ENCODE data around the gene FKBP5. TPM values are rescaled to one million over a fixed set of nuclear protein-coding genes. Genes with fewer than 3 reads are reported as not detected.

Gene FKBP5
- total and polyA plus RNA-seq, 2 donors (not counting 1 experiment from before 2014, with no cell fraction given) = 2.8 to 7.4 TPM

GRCh38 chr6:35679399-35679798 is 9.3 kb downstream of the FKBP5 start:
- peaks cover 4% of the 10 kb centered on the region for H3K79me2 ChIP-seq (ENCODE audit: control insufficient read depth, insufficient read depth, low read length)
- TF ChIP-seq EZH2 (IDR thresholded peaks at IDR 0.05; ENCODE audit: borderline replicate concordance, insufficient read depth, low read depth, low read length, poor library complexity, severe bottlenecking) (no peak), CTCF (IDR thresholded peaks at IDR 0.05) (no peak)
- intact Hi-C loops (cut with micrococcal nuclease) = loop anchor here (5.0 kb wide), 1 partner anchor 97 kb away; no protein-coding TSS in a partner anchor
- H3K4me3 ChIP-seq (ENCODE audit: control extremely low read depth in 1 of 5, extremely low read depth in 1 of 5, insufficient read depth in 1 of 5, low read depth in 2 of 5, low read length in 4 of 5) = no peak overlapping the region
- ChIA-PET CTCF (no interaction called here), POLR2A (no interaction called here)
- no peak overlapping the region for H3K4me3 Mint-ChIP-seq
- no peaks in the 10 kb centered on the region for H4K20me1 ChIP-seq (ENCODE audit: control insufficient read depth, insufficient read depth, low read length, poor library complexity, severe bottlenecking)
- H3K27me3 Mint-ChIP-seq = no peaks in the 10 kb centered on the region
- no peak for ATAC-seq (ENCODE audit: low read depth)
- H3K27ac ChIP-seq (ENCODE audit: low read length in 2 of 2) = no peak overlapping the region
- no peaks in the 10 kb centered on the region for H3K9me3 ChIP-seq (ENCODE audit: control extremely low read depth in 1 of 3, control insufficient read depth in 2 of 3, insufficient read depth in 1 of 3, low read length in 2 of 3)
- WGBS (ENCODE audit: insufficient coverage) = no CpG with 5 or more reads among the region's 1 CpG
- H2AFZ ChIP-seq (ENCODE audit: insufficient read depth, low read depth, low read length, poor library complexity, severe bottlenecking) = no peak overlapping the region
- H3K4me2 ChIP-seq (replicated peaks; ENCODE audit: low read depth, low read length, poor library complexity, severe bottlenecking) = no peak overlapping the region
- peaks cover 3% of the 10 kb centered on the region for H3K4me1 Mint-ChIP-seq
- H3K27ac Mint-ChIP-seq = no peak overlapping the region
- DNase-seq = no peak
- H3K9me3 Mint-ChIP-seq (ENCODE audit: insufficient read depth) = no peaks in the 10 kb centered on the region
- H3K4me1 ChIP-seq (ENCODE audit: control insufficient read depth in 2 of 2, insufficient read depth in 2 of 2, low read length in 2 of 2) = no peaks in the 10 kb centered on the region
- H3K36me3 ChIP-seq (replicated peaks in 1 of 2; ENCODE audit: control extremely low read depth in 1 of 2, control insufficient read depth in 1 of 2, extremely low read depth in 1 of 2, insufficient read depth in 2 of 2, low read length in 1 of 2) = no peaks in the 10 kb centered on the region
- no peaks in the 10 kb centered on the region for H3K27me3 ChIP-seq (replicated peaks in 1 of 4; ENCODE audit: control extremely low read depth in 1 of 4, control insufficient read depth in 3 of 4, insufficient read depth in 4 of 4, low read length in 3 of 4)
- H3K9ac ChIP-seq (ENCODE audit: low read length) = no peak overlapping the region

- no peak overlapping the region for H3K27ac Mint-ChIP-seq
- no peak for DNase-seq
- no peak for ATAC-seq (ENCODE audit: low read depth)
- Histone ChIP-seq H3K9me3 (ENCODE audit: control extremely low read depth in 1 of 3, control insufficient read depth in 2 of 3, insufficient read depth in 1 of 3, low read length in 2 of 3) (no peaks in the 10 kb centered on the region), H3K79me2 (ENCODE audit: control insufficient read depth, insufficient read depth, low read length) (no peaks in the 10 kb centered on the region), H3K4me3 (ENCODE audit: control extremely low read depth in 1 of 5, extremely low read depth in 1 of 5, insufficient read depth in 1 of 5, low read depth in 2 of 5, low read length in 4 of 5) (no peak overlapping the region), H3K27ac (ENCODE audit: low read length in 2 of 2) (no peak overlapping the region), H3K27me3 (replicated peaks in 1 of 4; ENCODE audit: control extremely low read depth in 1 of 4, control insufficient read depth in 3 of 4, insufficient read depth in 4 of 4, low read length in 3 of 4) (no peaks in the 10 kb centered on the region), H4K20me1 (ENCODE audit: control insufficient read depth, insufficient read depth, low read length, poor library complexity, severe bottlenecking) (no peaks in the 10 kb centered on the region), H3K36me3 (replicated peaks in 1 of 2; ENCODE audit: control extremely low read depth in 1 of 2, control insufficient read depth in 1 of 2, extremely low read depth in 1 of 2, insufficient read depth in 2 of 2, low read length in 1 of 2) (no peaks in the 10 kb centered on the region), H2AFZ (ENCODE audit: insufficient read depth, low read depth, low read length, poor library complexity, severe bottlenecking) (no peak overlapping the region), H3K4me2 (replicated peaks; ENCODE audit: low read depth, low read length, poor library complexity, severe bottlenecking) (no peak overlapping the region), H3K4me1 (ENCODE audit: control insufficient read depth in 2 of 2, insufficient read depth in 2 of 2, low read length in 2 of 2) (no peaks in the 10 kb centered on the region), H3K9ac (ENCODE audit: low read length) (no peak overlapping the region)
- intact Hi-C loops (cut with micrococcal nuclease) = loop anchor here (5.0 kb wide), 1 partner anchor 97 kb away; no protein-coding TSS in a partner anchor
- ChIA-PET POLR2A (no interaction called here), CTCF (interaction anchor here (0.9 kb wide), 1 partner anchor 43 kb away, joined by 3 read pairs; no protein-coding TSS in a partner anchor)
- H3K4me3 Mint-ChIP-seq = no peak overlapping the region
- TF ChIP-seq CTCF (IDR thresholded peaks at IDR 0.05) = no peak
- no peak for TF ChIP-seq EZH2 (IDR thresholded peaks at IDR 0.05; ENCODE audit: borderline replicate concordance, insufficient read depth, low read depth, low read length, poor library complexity, severe bottlenecking)
- H3K4me1 Mint-ChIP-seq = peaks cover 9% of the 10 kb centered on the region
- H3K9me3 Mint-ChIP-seq (ENCODE audit: insufficient read depth) = no peaks in the 10 kb centered on the region
- no peaks in the 10 kb centered on the region for H3K27me3 Mint-ChIP-seq
- WGBS (ENCODE audit: insufficient coverage) = no CpG with 5 or more reads among the region's 1 CpG
Observed at GRCh38 chr6:35678814-35679213, 9.9 kb downstream of the FKBP5 start.

Measured in B cell (primary cell).